K562 (cell line): ENCODE measurements around the gene NFAM1. TPM values are rescaled to one million over a fixed set of nuclear protein-coding genes. Genes with fewer than 3 reads are reported as not detected.

ENCODE experiments used
- ATAC-seq: fragments of 200-7000 bp; cut with Tn5 transposase; 3 replicates; pipeline ENCODE4 v1.9.1; 2020; ENCODE audit warnings: moderate library complexity
- BruUV-seq: library from RNA; stranded (reverse); fragments of 400-500 nt; replicated peaks from 2 replicates; lab custom pipeline; 2021; lab: Mats Ljungman, UMichigan
- CTCF ChIA-PET: fragments of 300-600 bp; formaldehyde crosslinking; extraction: SDS; loops from one replicate; lab custom pipeline; 2021; ENCODE audit warnings: low intra/inter-chr PET ratio; lab: Yijun Ruan, JAX
- POLR2A ChIA-PET: fragments of 300-600, 350-650 bp; sonication (Branson Sonifier 250); formaldehyde crosslinking; extraction: SDS; loops from one replicate; lab custom pipeline; 2021; ENCODE audit warnings: antibody characterized with exemption, inconsistent platforms; lab: Yijun Ruan, JAX
- DNase-seq, 4 experiments: peaks; one replicate each; pipeline versions ENCODE4 v3.0.0 to v3.0.0-alpha.2; 2011 to 2018; ENCODE audit warnings: low spot score in 3 of 4, mixed read lengths in 3 of 4; ENCODE audit errors: extremely low read depth in 1 of 4
- FAIRE-seq: peaks from 2 replicates; lab custom pipeline; 2011; peaks lifted over from hg19 to GRCh38; lab: Jason Lieb, UNC
- H2AFZ ChIP-seq: 2 replicates; pipeline ENCODE4 v1.6.0; 2011; ENCODE audit warnings: low read depth, low read length, control low read depth, inconsistent platforms
- H3K27ac ChIP-seq: fragments of 200-600 bp; 3 replicates; pipeline ENCODE4 v1.8.0; 2011; ENCODE audit warnings: low read depth, mild to moderate bottlenecking, control low read depth, inconsistent platforms, low read length, moderate library complexity, mixed read lengths; ENCODE audit errors: extremely low read depth
- H3K27me3 ChIP-seq, 2 experiments: fragments of 300-600 bp in 1 of 2; 2 replicates in 1 of 2; 3 replicates in 1 of 2; pipeline versions ENCODE4 v1.6.0 to v1.8.0; 2011; ENCODE audit warnings: inconsistent platforms in 2 of 2, low read length in 2 of 2, mild to moderate bottlenecking in 1 of 2, mixed read lengths in 1 of 2, moderate library complexity in 1 of 2; ENCODE audit not compliant: control insufficient read depth in 2 of 2, insufficient read depth in 2 of 2
- H3K36me3 ChIP-seq: fragments of 300-600 bp; 3 replicates; pipeline ENCODE4 v1.8.0; 2011; ENCODE audit warnings: mild to moderate bottlenecking, low read length, inconsistent platforms; ENCODE audit not compliant: control insufficient read depth, insufficient read depth
- H3K4me1 ChIP-seq, 2 experiments: fragments of 200-600 bp in 1 of 2; replicated peaks in 1 of 2; 2 replicates in 1 of 2; 3 replicates in 1 of 2; pipeline versions ENCODE4 v1.5.1 to v1.8.0; 2011; ENCODE audit warnings: inconsistent platforms in 2 of 2, low read length in 2 of 2, mild to moderate bottlenecking in 1 of 2, mixed read lengths in 1 of 2, moderate library complexity in 1 of 2; ENCODE audit not compliant: control insufficient read depth in 2 of 2, insufficient read depth in 2 of 2
- H3K4me2 ChIP-seq: 2 replicates; pipeline ENCODE4 v1.6.1; 2011; ENCODE audit warnings: low read length, control low read depth, inconsistent platforms, mixed read lengths; ENCODE audit not compliant: insufficient read depth
- H3K4me3 ChIP-seq: fragments of 200-600 bp; sonication (generic), shearing (Covaris generic); 2 replicates; pipeline ENCODE4 v1.5.1; 2016; ENCODE audit warnings: control low read depth, inconsistent platforms
- H3K79me2 ChIP-seq: fragments of 200-600 bp; 3 replicates; pipeline ENCODE4 v1.8.0; 2011; ENCODE audit warnings: low read length, inconsistent platforms; ENCODE audit not compliant: control insufficient read depth, insufficient read depth
- H3K9ac ChIP-seq, 2 experiments: 2 replicates each; pipeline versions ENCODE4 v1.6.0 to v1.6.1; 2011; ENCODE audit warnings: low read depth in 2 of 2, low read length in 2 of 2, control low read depth in 1 of 2, inconsistent platforms in 1 of 2, mild to moderate bottlenecking in 1 of 2, mixed read lengths in 1 of 2; ENCODE audit not compliant: insufficient read depth in 1 of 2
- H3K9me1 ChIP-seq: one replicate; pipeline ENCODE4 v1.6.0; 2011; ENCODE audit warnings: inconsistent platforms, mild to moderate bottlenecking, low read length, moderate library complexity; ENCODE audit not compliant: control insufficient read depth, insufficient read depth
- H3K9me3 ChIP-seq: replicated peaks from 2 replicates; pipeline ENCODE4 v1.5.1; 2011; ENCODE audit warnings: low read depth, low read length, inconsistent platforms; ENCODE audit not compliant: control insufficient read depth, insufficient read depth
- H4K20me1 ChIP-seq: replicated peaks from 2 replicates; pipeline ENCODE4 v1.6.1; 2011; ENCODE audit warnings: low read length, inconsistent platforms, mixed read lengths; ENCODE audit not compliant: control insufficient read depth, insufficient read depth
- GTF2A2 ChIP-seq: IDR thresholded peaks from 2 replicates; pipeline ENCODE4 v1.6.1; 2016; ENCODE audit warnings: mild to moderate bottlenecking, missing genetic modification characterization, missing compliant biosample characterization
- MTA2 ChIP-seq: fragments of 450-650 bp; IDR thresholded peaks from 2 replicates; pipeline ENCODE4 v1.6.1; 2016; ENCODE audit warnings: low read depth
- UBTF ChIP-seq, 2 experiments: IDR thresholded peaks; 2 replicates each; pipeline ENCODE4 v1.6.1; 2012; ENCODE audit warnings: improper control_type of control experiment in 2 of 2, low read depth in 2 of 2, low read length in 2 of 2, borderline replicate concordance in 1 of 2
- ZBTB8A ChIP-seq: fragments of 450-650 bp; IDR thresholded peaks from 2 replicates; pipeline ENCODE4 v1.6.1; 2018; ENCODE audit warnings: mild to moderate bottlenecking, moderate library complexity; ENCODE audit not compliant: partially characterized antibody
- WGBS: fragments of 100-300 bp; shearing (Covaris generic); methylation state at CpG from one replicate; pipeline ENCODE4 v1.1.6; 2016; ENCODE audit warnings: low coverage, mixed read lengths; ENCODE audit not compliant: insufficient coverage; ENCODE audit errors: missing lambda C conversion rate; 5-methylcytosine and 5-hydroxymethylcytosine counted together
- in situ Hi-C: fragments of 300-500 bp; cut with MboI; formaldehyde crosslinking; loops from 4 replicates; pipeline ENCODE4 v1.15.0; 2018; ENCODE audit warnings: inconsistent platforms, mixed read lengths
- intact Hi-C: fragments of 100-400 bp; cut with micrococcal nuclease; formaldehyde crosslinking; loops from 2 replicates; pipeline ENCODE4 v1.14.2; 2022
- polyA plus RNA-seq, 8 experiments: library from polyadenylated mRNA; depleted of rRNA in 4 of 8; stranded (reverse) in 5 of 8; unstranded in 3 of 8; fragments of >200 nt; fragmentation: Nextera tagmentation in 2 of 8; fragmentation: Illumina TruSeq in 1 of 8; extraction: Ambion mirVana in 2 of 8; extraction: Trizol in 1 of 8; gene quantifications; 2 replicates each; pipeline versions ENCODE4 v1.2.1 to v1.2.3, GENCODE V29; 2011 to 2014; ENCODE audit warnings: inconsistent platforms in 1 of 8, missing spikeins in 1 of 8
- total RNA-seq, 7 experiments: library from RNA; depleted of rRNA in 6 of 7; stranded (reverse); fragments of >200 nt in 6 of 7; fragmentation: Illumina TruSeq in 2 of 7; extraction: Trizol in 2 of 7; gene quantifications; 2 replicates each; pipeline versions ENCODE4 v1.2.1 to v1.2.3, GENCODE V29; 2011 to 2021; ENCODE audit warnings: low replicate concordance in 1 of 7
- TF ChIP-seq, protein P1 (sequence below): fragments of 450-650 bp; formaldehyde crosslinking; IDR thresholded peaks from 2 replicates; pipeline ENCODE4 v1.4.0; 2020; ENCODE audit warnings: mild to moderate bottlenecking, moderate library complexity

Gene NFAM1
- total and polyA plus RNA-seq, 9 of the 15 experiments (the other 6 are each of a cell fraction or from before 2014, with no cell fraction given) = 0.01 to 0.18 (median 0.03) TPM; not detected in 5

DNA sequence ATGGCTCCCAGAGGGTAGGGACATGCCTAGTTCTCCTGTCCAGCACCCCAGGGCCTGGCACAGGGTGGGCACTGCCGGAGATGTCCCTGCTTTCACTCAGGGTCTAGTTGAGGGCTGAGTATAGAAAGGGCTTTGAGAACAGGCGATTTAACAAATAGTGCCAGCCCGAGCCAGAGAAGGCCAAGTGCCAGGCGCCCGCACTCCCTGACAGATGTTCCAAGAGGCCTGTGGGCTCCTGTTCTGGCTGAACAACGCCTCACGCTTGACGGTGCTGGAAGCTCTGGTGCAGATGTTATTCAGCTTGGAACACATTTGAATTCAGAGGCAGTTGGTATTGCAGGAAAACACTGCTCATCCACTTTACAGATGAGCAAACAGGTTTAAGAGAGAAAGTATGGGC, 46.5 kb downstream of the NFAM1 start:
- H3K9me1 ChIP-seq = no peaks in the 10 kb centered on the region
- H3K27ac ChIP-seq = no peak overlapping the region
- POLR2A ChIA-PET = no interaction called here
- H3K9me3 ChIP-seq = no peaks in the 10 kb centered on the region
- peaks cover 0 to 4% of the 10 kb centered on the region in 2 experiments; a peak in 1 of 5 replicates for H3K27me3 ChIP-seq
- H3K4me3 ChIP-seq = no peak overlapping the region
- intact Hi-C loops (no loop called here), in situ Hi-C loops (no loop called here)
- H2AFZ ChIP-seq = no peak overlapping the region
- H3K36me3 ChIP-seq = no peaks in the 10 kb centered on the region
- no peak overlapping the region for H3K9ac ChIP-seq
- no peak for TF ChIP-seq GTF2A2 (tag)
- TF ChIP-seq MTA2 = no peak
- TF ChIP-seq ZBTB8A = no peak
- TF ChIP-seq UBTF (IDR thresholded peaks at IDR 0.05; ENCODE audit: borderline replicate concordance in 1 of 2, low read depth in 2 of 2, low read length in 2 of 2) = no peak
- TF ChIP-seq, protein P1, sequence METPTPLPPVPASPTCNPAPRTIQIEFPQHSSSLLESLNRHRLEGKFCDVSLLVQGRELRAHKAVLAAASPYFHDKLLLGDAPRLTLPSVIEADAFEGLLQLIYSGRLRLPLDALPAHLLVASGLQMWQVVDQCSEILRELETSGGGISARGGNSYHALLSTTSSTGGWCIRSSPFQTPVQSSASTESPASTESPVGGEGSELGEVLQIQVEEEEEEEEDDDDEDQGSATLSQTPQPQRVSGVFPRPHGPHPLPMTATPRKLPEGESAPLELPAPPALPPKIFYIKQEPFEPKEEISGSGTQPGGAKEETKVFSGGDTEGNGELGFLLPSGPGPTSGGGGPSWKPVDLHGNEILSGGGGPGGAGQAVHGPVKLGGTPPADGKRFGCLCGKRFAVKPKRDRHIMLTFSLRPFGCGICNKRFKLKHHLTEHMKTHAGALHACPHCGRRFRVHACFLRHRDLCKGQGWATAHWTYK (CRISPR knock-in tag) = no peak
- TF ChIP-seq, all 486 proteins: peak for 0
- peaks cover 0 to 9% of the 10 kb centered on the region in 2 experiments; a peak in 2 of 5 replicates for H3K4me1 ChIP-seq
- no peak for ATAC-seq
- no peak for FAIRE-seq
- H3K79me2 ChIP-seq = no peaks in the 10 kb centered on the region
- 10% methylated on average over 8 of the region's 8 CpGs for WGBS
- CTCF ChIA-PET = no interaction called here
- no peak for DNase-seq
- BruUV-seq = no TSS peak
- no peaks in the 10 kb centered on the region for H4K20me1 ChIP-seq
- no peak overlapping the region for H3K4me2 ChIP-seq
